ENCODE measurements around the gene ABLIM3.

GRCh38 chr5:149201121-149201637 lies 59.9 kb downstream of the ABLIM3 start:
- no peak for TF ChIP-seq CTCF (IDR thresholded peaks at IDR 0.05; ENCODE audit: low read length)
- no peak for TF ChIP-seq EZH2 (optimal IDR thresholded peaks at IDR 0.05; ENCODE audit: low read depth, low read length)

Measured in MM.1S (cell line).